Mucosa of descending colon (tissue), 3 donors: ENCODE results near the gene LMOD3. TPM values are rescaled to one million over a fixed set of nuclear protein-coding genes. Genes with fewer than 3 reads are reported as not detected.
A peak's percentile ranks its signal among the peaks of the same experiment; 100 is the strongest.

Source experiments
- ATAC-seq: fragments of 200-7000 bp; cut with Tn5 transposase; one replicate; pipeline ENCODE4 v1.9.1; 2020; ENCODE audit warnings: mild to moderate bottlenecking, moderate library complexity
- DNase-seq, 3 donors: peaks; one replicate each; pipeline ENCODE4 v3.0.0-alpha.2; 2020
- H3K36me3 ChIP-seq: fragments of 200-600 bp; one replicate; pipeline ENCODE4 v1.8.0; 2021; ENCODE audit warnings: low read depth, mild to moderate bottlenecking
- H3K4me1 ChIP-seq: fragments of 200-600 bp; one replicate; pipeline ENCODE4 v1.8.0; 2021; ENCODE audit warnings: low read depth, mild to moderate bottlenecking
- H3K4me3 ChIP-seq: fragments of 200-600 bp; one replicate; pipeline ENCODE4 v1.8.0; 2021; ENCODE audit warnings: mild to moderate bottlenecking
- H3K9me3 ChIP-seq: fragments of 200-600 bp; one replicate; pipeline ENCODE4 v1.8.0; 2021; ENCODE audit warnings: mild to moderate bottlenecking
- CTCF ChIP-seq: fragments of 200-600 bp; IDR thresholded peaks from one replicate; pipeline ENCODE4 v1.8.0; 2022; ENCODE audit warnings: antibody characterized with exemption, mild to moderate bottlenecking
- intact Hi-C, 2 donors: fragments of 100-400 bp; cut with DNase I in 1 of 2; cut with micrococcal nuclease in 1 of 2; formaldehyde crosslinking; loops; one replicate each; pipeline versions ENCODE4 v1.11.0 to v1.11.1; 2022; cut with DNase I, micrococcal nuclease
- total RNA-seq, 3 donors: library from RNA; stranded (reverse); fragmentation: NEBNext Ultra II Directional in 2 of 3; extraction: Animal tissue kit (Norgen Biotek cat#: 25700) in 2 of 3; gene quantifications; one replicate each; pipeline versions ENCODE4 v1.2.1 to v1.2.4, GENCODE V29; 2021 to 2023
- donor health status: DM: no; HTN: no; CAD: no; lungs with moderate emphysema.
- donor health status: DM: no; HTN: no; CAD: no.
- donor health status: DM: no; HTN: yes; CAD: no.

LMOD3 gene
- total RNA-seq, 3 donors from 2014 or later = 0.13 to 0.34 TPM; not detected in 1

DNA sequence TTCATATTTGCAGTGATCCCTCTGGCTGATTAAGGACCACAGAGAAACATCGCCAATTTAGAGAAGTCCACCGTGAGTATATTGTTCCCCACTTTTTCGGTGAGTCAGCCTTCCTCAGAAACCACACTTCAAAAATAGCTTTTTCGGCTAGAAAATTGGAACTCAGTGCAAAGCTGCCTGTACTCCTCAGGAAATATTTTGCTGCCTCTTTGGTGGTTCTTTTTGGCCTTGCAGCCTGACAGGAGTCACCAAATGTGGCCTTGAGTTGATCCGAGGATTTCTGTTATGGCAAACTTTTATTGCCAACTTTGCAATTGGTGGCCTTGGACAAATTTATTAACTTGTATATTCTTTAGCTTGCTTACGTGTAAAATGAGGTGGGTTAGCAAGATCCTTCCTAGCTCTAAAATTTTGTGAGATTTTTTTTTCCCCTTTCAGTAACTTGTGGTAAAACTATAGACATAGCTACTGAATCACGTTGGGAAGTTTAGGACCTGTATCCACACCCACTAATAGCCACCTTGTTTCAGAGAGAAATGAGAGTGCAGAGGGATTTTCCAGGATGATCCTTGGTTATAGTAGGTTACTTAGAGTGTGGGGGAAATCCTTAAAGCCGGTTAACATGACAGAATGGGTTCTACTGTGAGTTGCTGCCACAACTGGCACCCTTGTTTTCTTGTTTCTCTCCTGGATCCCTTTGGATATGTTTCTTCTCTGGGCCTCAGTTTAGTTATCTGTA, 27.8 kb downstream of the LMOD3 start:
- Histone ChIP-seq H3K9me3 (no peaks in the 10 kb centered on the region), H3K4me1 (peaks cover 10% of the 10 kb centered on the region), H3K4me3 (no peak overlapping the region), H3K36me3 (no peaks in the 10 kb centered on the region)
- TF ChIP-seq CTCF = no peak
- DNase-seq (peak in 1 of 3 donors; percentile 12), ATAC-seq (peak; percentile 20)
- intact Hi-C loops = no loop called here

GRCh38 chr3:69092030-69092516, 30.3 kb downstream of the LMOD3 start:
- intact Hi-C loops = no loop called here
- DNase-seq (no peak), ATAC-seq (peak; percentile 52)
- no peaks in the 10 kb centered on the region for H3K9me3 ChIP-seq
- no peak overlapping the region for H3K4me3 ChIP-seq
- H3K4me1 ChIP-seq = peaks cover 29% of the 10 kb centered on the region
- no peak for TF ChIP-seq CTCF
- H3K36me3 ChIP-seq = no peaks in the 10 kb centered on the region

DNA sequence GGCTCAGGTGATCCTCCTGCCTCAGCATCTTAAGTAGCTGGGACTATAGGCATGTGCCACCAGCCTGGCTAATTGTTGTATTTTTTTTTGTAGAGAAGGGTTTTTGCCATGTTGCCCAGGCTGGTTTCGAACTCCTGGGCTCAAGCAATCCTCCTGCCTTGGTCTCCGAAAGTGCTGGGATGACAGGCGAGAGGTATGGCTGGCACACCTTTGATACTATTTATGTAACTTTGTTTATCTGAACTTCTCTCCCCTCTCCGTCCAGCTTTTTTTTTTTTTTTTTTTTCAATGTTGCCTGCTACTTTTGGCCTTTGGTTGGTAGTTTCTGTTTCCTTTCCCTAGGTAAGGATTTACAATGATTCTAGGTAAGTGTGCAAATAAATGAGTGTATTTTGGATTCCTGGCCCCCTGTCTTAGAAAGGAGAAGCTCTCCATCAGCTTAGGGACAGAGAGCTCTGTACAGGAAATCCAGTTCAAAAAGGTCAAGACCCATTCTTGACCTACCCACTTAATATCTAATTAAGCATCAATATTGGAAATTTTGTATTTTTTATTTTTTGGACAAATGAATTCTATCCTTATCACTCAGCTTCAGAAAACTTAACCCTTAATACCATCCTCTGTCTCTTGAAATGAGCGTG, 30.9 kb downstream of the LMOD3 start:
- no peak for TF ChIP-seq CTCF
- no peak for ATAC-seq
- intact Hi-C loops = no loop called here
- DNase-seq = no peak
- Histone ChIP-seq H3K4me3 (no peak overlapping the region), H3K4me1 (peaks cover 35% of the 10 kb centered on the region), H3K36me3 (no peaks in the 10 kb centered on the region), H3K9me3 (no peaks in the 10 kb centered on the region)

GRCh38 chr3:69090021-69090420, 32.4 kb downstream of the LMOD3 start:
- no peaks in the 10 kb centered on the region for H3K36me3 ChIP-seq
- TF ChIP-seq CTCF = no peak
- intact Hi-C loops = no loop called here
- ATAC-seq (no peak), DNase-seq (no peak)
- peaks cover 39% of the 10 kb centered on the region for H3K4me1 ChIP-seq
- H3K4me3 ChIP-seq = no peak overlapping the region
- H3K9me3 ChIP-seq = no peaks in the 10 kb centered on the region

GRCh38 chr3:69088063-69088462, 34.3 kb downstream of the LMOD3 start:
- Histone ChIP-seq H3K4me1 (peaks cover 46% of the 10 kb centered on the region), H3K4me3 (no peak overlapping the region), H3K9me3 (no peaks in the 10 kb centered on the region), H3K36me3 (no peaks in the 10 kb centered on the region)
- DNase-seq (no peak), ATAC-seq (peak; percentile 7)
- intact Hi-C loops = no loop called here
- TF ChIP-seq CTCF = no peak
